ENCODE results near the gene PIGC.
"Not testable (repeated sequence)": the region's sequence is repeated elsewhere in the genome, so short reads cannot be mapped to it uniquely, and the experiment has no call there.

The PIGC gene

GRCh38 chr1:172466795-172467407 lies 23.0 kb upstream of the PIGC start:
- no peak for DNase-seq (ENCODE audit: low read depth in 2 of 2)

- DNase-seq (ENCODE audit: low read depth in 2 of 2), result no peak
These were observed 21.7 kb upstream of the PIGC start for GRCh38 chr1:172465617-172466016.

DNA sequence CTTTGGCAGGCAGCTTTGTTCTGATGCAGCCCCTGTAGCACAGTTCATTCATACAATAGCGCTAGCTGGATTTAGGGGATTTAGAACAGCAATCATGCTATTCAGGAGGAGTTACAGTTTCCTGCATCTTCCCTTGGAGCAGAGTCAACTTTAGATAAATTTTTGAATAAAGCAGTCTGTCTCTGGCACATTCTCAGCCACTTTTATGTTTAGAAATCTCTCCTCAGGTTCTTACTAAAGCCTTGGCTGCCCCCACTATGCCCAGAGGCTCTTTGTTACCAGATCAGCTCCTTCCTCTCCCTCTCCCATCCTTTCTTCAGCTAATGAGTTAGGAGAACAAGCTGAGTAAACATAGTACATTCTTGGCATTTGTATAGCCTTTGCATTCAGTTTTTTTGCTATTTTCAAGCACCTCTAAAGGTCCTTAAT lies 17.0 kb upstream of the PIGC start:
- no peak for DNase-seq (ENCODE audit: low read depth in 2 of 2)

GRCh38 chr1:172460177-172460576 lies 16.3 kb upstream of the PIGC start:
- DNase-seq (ENCODE audit: low read depth in 2 of 2), result no peak

- no peak for DNase-seq (ENCODE audit: low read depth in 2 of 2)
These were observed 13.7 kb upstream of the PIGC start for GRCh38 chr1:172457479-172458130.

DNA sequence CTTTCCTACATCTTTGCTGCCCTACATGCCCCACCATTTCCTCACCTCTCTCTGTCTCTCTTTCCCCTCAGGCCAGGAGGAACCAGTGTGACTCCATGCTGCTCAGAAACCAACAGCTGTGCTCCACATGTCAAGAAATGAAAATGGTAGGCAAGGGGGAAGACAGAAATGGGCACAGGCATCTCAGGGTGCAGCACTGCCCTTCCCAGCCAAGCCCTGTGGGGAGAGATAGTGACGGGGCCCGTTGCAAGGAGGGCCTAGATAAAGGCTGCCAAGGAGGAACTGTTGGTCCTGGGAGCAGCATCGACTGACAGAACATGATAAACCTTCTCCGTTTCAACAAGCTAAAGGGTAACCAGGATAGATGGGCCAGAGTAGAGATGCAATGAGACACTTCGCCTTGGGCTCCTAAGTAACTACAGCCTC lies 12.5 kb upstream of the PIGC start:
- no peak for DNase-seq (ENCODE audit: low read depth in 2 of 2)

DNA sequence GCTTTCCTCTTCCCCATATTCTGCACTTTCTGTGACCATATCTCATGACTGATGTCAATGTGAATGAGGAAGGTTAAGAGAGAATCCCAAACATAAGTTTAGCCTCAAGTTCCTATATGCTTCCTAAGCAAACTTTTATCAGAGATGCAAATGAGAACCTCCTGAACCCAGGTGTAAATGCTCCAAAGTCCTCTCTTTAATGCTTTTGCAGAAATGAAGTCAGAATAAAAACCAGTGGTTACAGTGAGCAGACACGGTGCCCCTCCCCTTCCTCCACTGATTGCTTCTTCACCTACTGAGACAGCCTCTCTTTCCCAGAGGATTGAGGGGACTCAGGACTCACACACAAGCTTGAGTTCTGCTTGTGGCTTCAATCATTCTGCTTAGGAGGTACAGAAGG lies 11.6 kb upstream of the PIGC start:
- no peak for DNase-seq (ENCODE audit: low read depth in 2 of 2)

DNA sequence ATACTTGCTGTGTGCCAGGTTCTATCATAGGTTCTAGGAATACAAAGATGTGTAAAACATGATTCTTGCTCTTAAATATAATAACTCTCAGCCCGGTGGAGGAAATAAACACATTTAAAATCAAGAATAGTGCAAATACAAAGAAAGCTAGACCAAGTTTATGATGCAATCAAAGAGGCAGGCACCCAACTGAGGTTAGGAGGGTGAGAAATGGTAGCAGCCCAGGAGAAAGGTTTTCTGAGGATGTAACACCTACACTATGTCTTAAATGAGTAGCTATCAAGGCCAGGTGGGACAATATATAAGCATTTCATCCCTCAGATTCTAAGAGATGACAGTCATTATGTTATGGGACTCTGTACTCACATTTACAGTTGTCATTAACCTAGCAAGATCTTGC lies 9.7 kb upstream of the PIGC start:
- DNase-seq (ENCODE audit: low read depth in 2 of 2), result no peak

- no peak for DNase-seq (ENCODE audit: low read depth in 2 of 2)
These were observed 9.3 kb upstream of the PIGC start for GRCh38 chr1:172453153-172453545.

DNA sequence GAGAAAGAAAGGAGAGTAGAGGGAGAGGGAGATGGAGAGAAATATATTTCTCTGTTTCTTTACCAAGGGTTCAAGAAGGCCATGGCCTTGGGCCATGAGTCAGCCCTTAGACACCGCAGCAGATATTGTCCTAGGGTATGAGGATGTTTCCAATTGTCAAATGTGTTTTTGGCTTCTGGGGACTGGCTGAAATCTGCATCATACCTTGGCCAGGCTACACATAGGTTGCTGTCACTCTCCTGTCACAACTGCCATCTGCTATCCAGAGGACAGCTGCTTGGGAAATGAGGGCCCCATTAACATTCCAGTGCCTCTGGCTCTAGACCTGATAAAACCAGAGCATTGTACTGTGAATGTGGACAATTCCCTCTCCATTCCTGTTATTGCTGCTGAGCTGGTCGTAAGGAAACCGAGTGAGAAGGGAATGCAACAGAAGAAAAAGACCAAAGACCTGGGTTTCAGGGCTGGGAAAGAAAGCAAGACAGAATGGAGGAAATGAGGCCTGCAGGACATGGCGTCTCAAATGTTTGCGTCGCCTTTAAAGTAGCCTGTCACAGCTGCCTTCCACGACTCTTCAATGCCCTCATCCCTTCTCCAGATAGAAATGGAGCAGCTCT lies 8.8 kb upstream of the PIGC start:
- no peak for DNase-seq (ENCODE audit: low read depth in 2 of 2)

DNA sequence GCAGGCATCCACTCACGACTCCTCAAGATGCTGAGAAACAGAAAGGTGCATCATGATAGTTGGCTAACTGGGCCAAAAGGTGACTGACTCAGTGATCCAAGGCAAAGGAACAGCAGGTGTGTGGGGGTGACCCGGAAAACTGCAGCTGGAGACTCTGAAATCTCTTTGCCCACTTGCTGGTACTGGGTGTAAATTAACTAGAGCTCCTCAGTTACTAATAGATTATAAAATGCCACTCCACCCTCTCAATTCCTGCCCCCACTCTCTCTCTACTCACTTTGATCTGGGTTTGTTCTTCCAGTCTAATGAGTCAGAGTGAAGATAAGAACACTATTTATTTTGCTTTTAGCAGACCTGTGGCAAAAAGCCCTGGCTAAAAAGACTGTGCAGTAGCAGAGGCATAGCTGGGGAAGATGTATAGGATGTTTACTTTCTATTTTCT lies 7.2 kb upstream of the PIGC start:
- DNase-seq (ENCODE audit: low read depth in 2 of 2), result no peak

DNA sequence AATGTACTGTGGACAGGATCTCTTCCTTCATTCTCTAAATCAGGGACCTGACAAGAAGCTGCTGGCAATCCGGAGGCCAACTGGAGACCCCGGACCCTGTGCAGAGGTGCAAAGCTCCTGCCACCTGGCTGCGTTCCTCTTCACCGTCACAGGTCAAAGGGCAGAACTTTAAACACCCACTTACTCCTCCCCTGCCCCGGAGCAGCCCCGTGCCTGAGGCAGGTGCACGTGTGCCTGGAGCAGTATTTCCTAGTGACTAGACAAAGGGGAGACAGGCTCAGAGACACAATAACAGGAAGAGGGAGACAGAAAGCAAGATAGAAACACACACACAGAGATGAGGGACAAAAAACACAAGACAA lies 6.6 kb upstream of the PIGC start:
- DNase-seq (ENCODE audit: low read depth in 2 of 2), result no peak

- DNase-seq (ENCODE audit: low read depth in 2 of 2), result no peak
These were observed 6.0 kb upstream of the PIGC start for GRCh38 chr1:172449585-172450523.

DNA sequence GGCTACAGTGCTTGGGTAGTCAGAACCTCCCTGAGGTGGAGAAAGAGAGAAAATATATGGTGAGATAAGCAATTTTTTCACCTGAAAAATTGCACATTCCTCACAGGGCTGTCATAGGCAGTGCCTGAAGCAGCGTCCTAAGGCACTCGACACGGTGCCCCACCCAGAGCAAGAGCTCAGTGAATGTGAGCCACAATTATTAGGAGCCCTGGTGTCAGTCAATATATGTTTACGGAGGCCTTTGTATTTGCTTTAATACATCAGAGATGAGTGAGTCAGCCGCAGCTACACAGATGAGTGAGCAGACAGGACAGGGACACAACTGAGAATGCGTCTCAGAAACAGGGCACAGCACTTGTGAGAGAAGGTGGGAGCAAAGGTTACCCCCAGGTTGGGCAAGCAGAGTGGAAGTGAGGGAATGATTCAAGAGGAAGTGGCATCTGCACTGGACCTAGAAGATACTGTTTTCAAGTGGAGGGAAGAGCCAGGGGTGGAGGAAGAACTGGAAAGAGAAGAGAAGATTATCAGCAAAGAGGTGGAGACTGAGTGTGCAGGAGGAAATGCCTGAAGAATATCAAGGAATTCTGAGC lies 5.2 kb upstream of the PIGC start:
- no peak for DNase-seq (ENCODE audit: low read depth in 2 of 2)

DNA sequence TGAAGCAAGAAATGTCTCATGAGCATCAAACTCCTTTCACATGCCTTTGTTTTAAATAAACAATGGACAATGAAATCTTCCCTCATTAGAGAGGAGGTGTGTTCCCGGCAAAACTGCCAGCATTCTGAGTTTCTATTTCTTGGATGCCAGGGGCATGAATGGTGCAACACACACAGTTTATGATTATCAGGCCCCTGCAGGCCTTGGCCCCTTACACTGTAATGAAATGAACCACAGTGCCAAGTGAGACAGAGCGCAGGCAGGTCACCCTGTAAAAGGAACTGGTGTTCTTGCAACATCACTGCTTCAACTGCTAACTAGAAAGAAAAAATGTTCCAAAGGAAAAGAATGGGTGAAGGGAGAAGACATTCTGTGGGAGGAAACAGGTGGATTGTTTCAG lies 3.8 kb upstream of the PIGC start:
- DNase-seq (ENCODE audit: low read depth in 2 of 2), result no peak

DNA sequence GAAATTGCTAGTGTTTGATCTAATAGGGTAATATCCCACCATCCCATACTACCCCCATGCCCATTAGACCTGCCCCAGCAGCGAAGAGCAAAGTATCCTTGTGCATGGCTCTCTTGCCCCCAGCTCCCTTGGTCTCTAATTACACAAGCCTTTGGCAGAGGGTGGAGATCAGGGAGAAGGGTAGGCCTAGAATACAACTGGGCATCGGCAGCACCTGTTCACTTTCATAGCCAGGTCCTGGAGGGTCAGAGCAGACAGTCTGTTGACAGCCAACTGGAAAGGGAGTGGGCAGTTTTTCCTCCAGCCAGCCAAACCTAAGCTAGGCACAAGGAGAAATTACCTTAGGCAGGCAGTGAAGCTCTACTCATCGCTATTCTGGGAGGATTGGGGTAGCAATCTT lies 2.7 kb upstream of the PIGC start:
- DNase-seq (ENCODE audit: low read depth in 2 of 2), result no peak

DNA sequence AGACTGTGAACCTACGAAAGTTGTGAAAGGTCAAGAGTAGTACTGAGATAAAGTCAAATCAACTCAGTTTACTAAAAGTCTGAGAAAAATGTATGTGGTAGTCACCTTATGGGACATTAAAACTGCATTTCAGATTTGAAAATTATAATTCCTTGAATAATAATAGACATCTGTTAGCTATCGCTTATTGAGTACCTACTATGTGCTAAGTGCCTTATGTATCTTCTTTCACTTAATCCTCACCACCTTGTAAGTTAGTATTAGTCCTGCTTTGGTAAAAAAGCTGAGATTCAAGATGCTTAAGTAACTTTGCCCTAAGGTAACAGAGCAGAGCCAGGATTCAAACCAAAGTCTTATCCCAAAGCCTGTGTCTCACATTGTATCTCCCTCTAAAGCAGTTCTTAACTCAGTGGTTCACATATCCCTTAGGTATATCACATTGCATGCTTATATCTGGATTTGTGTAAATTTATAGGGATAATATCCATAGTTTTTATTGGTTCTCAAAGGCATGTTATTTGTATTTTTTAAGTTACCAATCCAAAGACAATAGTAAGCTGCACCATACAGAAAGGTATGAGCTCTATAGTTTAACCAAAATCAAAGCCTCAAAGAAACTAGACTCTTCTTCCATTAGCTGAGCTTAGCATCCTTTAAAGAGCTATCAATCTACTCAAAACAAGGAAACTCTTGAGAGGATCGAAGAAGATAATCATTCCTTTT lies 865 bp downstream of the PIGC start:
- no peak for DNase-seq (ENCODE audit: low read depth in 2 of 2)

- no peak for DNase-seq (ENCODE audit: low read depth in 2 of 2)
These were observed 1.5 kb downstream of the PIGC start for GRCh38 chr1:172442404-172442803.

GRCh38 chr1:172437183-172437582 lies 6.7 kb downstream of the PIGC start:
- DNase-seq (ENCODE audit: low read depth in 2 of 2), result not testable (repeated sequence)

- DNase-seq (ENCODE audit: low read depth in 2 of 2), result no peak
These were observed 12.1 kb downstream of the PIGC start for GRCh38 chr1:172431721-172432192.

GRCh38 chr1:172431204-172431603 lies 12.7 kb downstream of the PIGC start:
- no peak for DNase-seq (ENCODE audit: low read depth in 2 of 2)

Measured in activated CD4-positive, alpha-beta T cell treated with anti-CD3 and anti-CD28 coated beads for 24 hours (primary cell).